Esophagus muscularis mucosa (tissue), 4 donors: ENCODE data around the gene SRP19. TPM values are rescaled to one million over a fixed set of nuclear protein-coding genes. Genes with fewer than 3 reads are reported as not detected.

Experiments used
- DNase-seq: peaks from one replicate; pipeline ENCODE4 v3.0.0-alpha.2; 2017; ENCODE audit errors: extremely low spot score
- H3K27ac ChIP-seq, 4 donors: fragments of 200-600 bp; sonication (generic); replicated peaks in 1 of 4; 1 replicate in 3 of 4; 2 replicates in 1 of 4; pipeline ENCODE4 v1.5.1; 2016 to 2019; ENCODE audit warnings: mild to moderate bottlenecking in 1 of 4
- H3K27me3 ChIP-seq, 4 donors: fragments of 200-600 bp; sonication (generic); one replicate each; pipeline versions ENCODE4 v1.5.1 to v1.6.0; 2016 to 2019
- H3K36me3 ChIP-seq, 4 donors: fragments of 200-600 bp; sonication (generic); one replicate each; pipeline ENCODE4 v1.5.1; 2016 to 2019
- H3K4me1 ChIP-seq, 4 donors: fragments of 200-600 bp; sonication (generic); one replicate each; pipeline ENCODE4 v1.5.1; 2016 to 2019
- H3K4me3 ChIP-seq, 4 donors: fragments of 200-600 bp; sonication (generic); 1 replicate in 2 of 4; 2 replicates in 2 of 4; pipeline ENCODE4 v1.5.1; 2016 to 2019; ENCODE audit warnings: mild to moderate bottlenecking in 4 of 4, moderate library complexity in 1 of 4
- H3K9me3 ChIP-seq, 4 donors: fragments of 200-600 bp; sonication (generic); 1 replicate in 3 of 4; 2 replicates in 1 of 4; pipeline ENCODE4 v1.5.1; 2016 to 2019
- CTCF ChIP-seq, 3 experiments: fragments of 200-600 bp in 2 of 3; fragments of 450-650 bp in 1 of 3; sonication (generic) in 2 of 3; IDR thresholded peaks; one replicate each; pipeline ENCODE4 v1.5.1; 2017 to 2019; ENCODE audit warnings: antibody characterized with exemption in 3 of 3, mild to moderate bottlenecking in 2 of 3, moderate library complexity in 1 of 3
- EP300 ChIP-seq: sonication (generic); formaldehyde crosslinking; IDR thresholded peaks from one replicate; pipeline ENCODE4 v1.6.1; 2017; ENCODE audit warnings: antibody characterized with exemption
- POLR2A ChIP-seq: fragments of 450-650 bp; IDR thresholded peaks from one replicate; pipeline ENCODE4 v1.6.1; 2017; ENCODE audit warnings: antibody characterized with exemption, moderate library complexity, mild to moderate bottlenecking, low read depth
- POLR2AphosphoS5 ChIP-seq, 2 donors: sonication (generic); formaldehyde crosslinking; IDR thresholded peaks; one replicate each; pipeline ENCODE4 v1.6.1; 2017; ENCODE audit warnings: antibody characterized with exemption in 2 of 2
- WGBS: methylation state at CpG from one replicate; pipeline ENCODE4 v1.1.5; 2018; 5-methylcytosine and 5-hydroxymethylcytosine counted together
- intact Hi-C: fragments of 100-400 bp; cut with DNase I; formaldehyde crosslinking; loops from one replicate; pipeline ENCODE4 v1.15.1; 2023
- total RNA-seq, 4 donors: library from RNA; depleted of rRNA; stranded (reverse); fragments of >200 nt; gene quantifications; one replicate each; pipeline versions ENCODE4 v1.1.0 to v1.2.1, GENCODE V29; 2016

SRP19 gene
- total RNA-seq, 4 donors from 2014 or later: 39.0 to 61.9 (median 55.0) TPM

- WGBS: 95% methylated on average over 3 of the region's 3 CpGs
- H3K4me3 ChIP-seq: no peak overlapping the region
- H3K27ac ChIP-seq: no peak overlapping the region
- peaks cover 10 to 73% (median 55%) of the 10 kb centered on the region in 4 donors for H3K36me3 ChIP-seq
- TF ChIP-seq EP300 (no peak), POLR2A (no peak), POLR2AphosphoS5 (IDR thresholded peaks at IDR 0.05) (no peak), CTCF (IDR thresholded peaks at IDR 0.05) (no peak)
- H3K27me3 ChIP-seq: no peaks in the 10 kb centered on the region
- peaks cover 29 to 39% (median 31%) of the 10 kb centered on the region in 4 donors for H3K4me1 ChIP-seq
- intact Hi-C loops: no loop called here
- H3K9me3 ChIP-seq: no peaks in the 10 kb centered on the region
- DNase-seq: no peak
Measured at GRCh38 chr5:112865128-112865527, 4.0 kb downstream of the SRP19 start.

GRCh38 chr5:112866739-112867138 is 5.7 kb downstream of the SRP19 start:
- intact Hi-C loops: no loop called here
- H3K9me3 ChIP-seq: no peaks in the 10 kb centered on the region

GRCh38 chr5:112867411-112867810 is 6.3 kb downstream of the SRP19 start:
- intact Hi-C loops: no loop called here
- WGBS: 91% methylated on average over 5 of the region's 5 CpGs
- peaks cover 10 to 81% (median 63%) of the 10 kb centered on the region in 4 donors for H3K36me3 ChIP-seq

More at GRCh38 chr5:112866739-112867138, 5.7 kb downstream of the SRP19 start:
- H3K4me1 ChIP-seq: peaks cover 23 to 37% (median 25%) of the 10 kb centered on the region in 4 donors
- WGBS: 88% methylated on average over 2 of the region's 2 CpGs
- no peak overlapping the region for H3K27ac ChIP-seq
- no peaks in the 10 kb centered on the region for H3K27me3 ChIP-seq
- no peak overlapping the region for H3K4me3 ChIP-seq
- TF ChIP-seq CTCF (IDR thresholded peaks at IDR 0.05) (no peak), EP300 (no peak), POLR2A (no peak), POLR2AphosphoS5 (IDR thresholded peaks at IDR 0.05) (no peak)
- no peak for DNase-seq
- peaks cover 10 to 81% (median 63%) of the 10 kb centered on the region in 4 donors for H3K36me3 ChIP-seq

GRCh38 chr5:112869948-112870347 is 8.9 kb downstream of the SRP19 start:
- intact Hi-C loops: no loop called here
- Histone ChIP-seq H3K4me3 (no peak overlapping the region), H3K9me3 (no peaks in the 10 kb centered on the region), H3K27ac (no peak overlapping the region), H3K36me3 (peaks cover 10 to 67% (median 58%) of the 10 kb centered on the region in 4 donors), H3K27me3 (no peaks in the 10 kb centered on the region), H3K4me1 (peaks cover 0 to 15% (median 3%) of the 10 kb centered on the region in 4 donors)
- 89% methylated on average over 3 of the region's 3 CpGs for WGBS
- TF ChIP-seq POLR2AphosphoS5 (IDR thresholded peaks at IDR 0.05) (no peak), POLR2A (no peak), EP300 (no peak), CTCF (IDR thresholded peaks at IDR 0.05) (no peak)
- no peak for DNase-seq

More at GRCh38 chr5:112867411-112867810, 6.3 kb downstream of the SRP19 start:
- Histone ChIP-seq H3K27ac (no peak overlapping the region), H3K27me3 (no peaks in the 10 kb centered on the region), H3K9me3 (no peaks in the 10 kb centered on the region), H3K4me3 (no peak overlapping the region), H3K4me1 (peaks cover 17 to 37% (median 21%) of the 10 kb centered on the region in 4 donors)
- DNase-seq: no peak
- TF ChIP-seq POLR2AphosphoS5 (IDR thresholded peaks at IDR 0.05): no peak
- no peak for TF ChIP-seq POLR2A
- no peak for TF ChIP-seq EP300
- no peak for TF ChIP-seq CTCF (IDR thresholded peaks at IDR 0.05)

- DNase-seq: no peak
- 70% methylated on average over 3 of the region's 3 CpGs for WGBS
- no peaks in the 10 kb centered on the region for H3K9me3 ChIP-seq
- H3K4me3 ChIP-seq: no peak overlapping the region
- TF ChIP-seq POLR2A (no peak), CTCF (IDR thresholded peaks at IDR 0.05) (no peak), POLR2AphosphoS5 (IDR thresholded peaks at IDR 0.05) (no peak), EP300 (no peak)
- H3K27ac ChIP-seq: peak overlapping the region in 1 of 4 donors; percentile 17
- no peaks in the 10 kb centered on the region for H3K27me3 ChIP-seq
- intact Hi-C loops: no loop called here
- H3K4me1 ChIP-seq: peaks cover 0 to 15% (median 3%) of the 10 kb centered on the region in 4 donors
- H3K36me3 ChIP-seq: peaks cover 10 to 68% (median 58%) of the 10 kb centered on the region in 4 donors
Measured at GRCh38 chr5:112870966-112871365, 9.9 kb downstream of the SRP19 start.
